ENCODE measurements around the gene PPP5C. TPM values are rescaled to one million over a fixed set of nuclear protein-coding genes. Genes with fewer than 3 reads are reported as not detected.

The PPP5C gene
- total and polyA plus RNA-seq, 2 of the 8 experiments (the other 6 are each of a cell fraction or from before 2014, with no cell fraction given): 112 to 156 TPM

DNA sequence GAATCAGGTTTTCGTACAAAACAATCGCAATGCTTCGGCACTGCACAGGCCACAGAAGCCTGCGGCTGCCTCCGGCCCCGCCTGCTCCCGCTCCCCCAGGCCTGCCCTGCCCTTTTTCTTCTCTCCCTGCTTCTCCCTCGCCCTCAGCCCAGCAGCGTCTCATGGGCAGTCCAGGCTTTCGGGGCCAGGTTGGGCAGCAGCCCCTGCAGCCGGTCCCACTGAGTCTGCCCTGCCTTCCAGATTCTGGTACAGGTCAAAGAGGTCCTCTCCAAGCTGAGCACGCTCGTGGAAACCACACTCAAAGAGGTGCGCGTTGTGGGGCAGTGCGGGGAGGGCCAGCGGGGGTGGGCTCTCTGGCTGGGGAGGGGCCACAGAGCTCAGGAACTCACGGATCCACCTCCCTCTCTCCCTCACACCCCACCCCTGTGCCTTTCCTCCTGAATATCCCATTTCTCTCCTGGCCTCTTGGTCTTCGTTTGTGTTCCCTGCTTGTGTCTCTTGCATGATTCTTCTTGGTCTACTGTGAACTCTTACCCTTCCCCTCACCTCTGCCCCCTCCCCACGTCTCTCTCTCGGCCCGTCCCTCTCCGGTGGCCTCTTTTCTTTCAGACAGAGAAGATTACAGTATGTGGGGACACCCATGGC is 36.4 kb downstream of the PPP5C start:
- Histone ChIP-seq H3K23me2 (ENCODE audit: low read depth, low read length) (no peaks in the 10 kb centered on the region), H3K27me3 (replicated peaks in 1 of 4; ENCODE audit: control insufficient read depth in 3 of 4, extremely low read depth in 1 of 4, insufficient read depth in 3 of 4, low read length in 3 of 4) (no peaks in the 10 kb centered on the region), H2BK120ac (replicated peaks; ENCODE audit: low read depth, low read length) (no peak overlapping the region), H3K79me2 (ENCODE audit: control insufficient read depth in 1 of 2, insufficient read depth in 2 of 2, low read length in 2 of 2) (peaks cover 0 to 8% of the 10 kb centered on the region in 2 experiments; a peak in 1 of 4 replicates), H2AFZ (ENCODE audit: low read length) (no peak overlapping the region), H3K79me1 (ENCODE audit: low read depth, low read length) (peaks cover 3% of the 10 kb centered on the region; the same call in 1 of the 2 replicates), H4K20me1 (replicated peaks in 1 of 2; ENCODE audit: control insufficient read depth in 1 of 2, insufficient read depth in 2 of 2, low read length in 2 of 2) (peaks cover 2 to 11% of the 10 kb centered on the region in 2 experiments), H3K36me3 (ENCODE audit: control insufficient read depth in 2 of 4, insufficient read depth in 4 of 4, low read length in 3 of 4) (peaks cover 9 to 51% (median 37%) of the 10 kb centered on the region in 4 experiments; a peak in 6 of 8 replicates), H2BK20ac (ENCODE audit: low read length) (no peak overlapping the region), H4K5ac (ENCODE audit: insufficient read length, low read depth, low read length) (no peak overlapping the region), H3K9me3 (ENCODE audit: insufficient read depth in 2 of 2, low read depth in 1 of 2, low read length in 1 of 2) (no peaks in the 10 kb centered on the region; a peak in 1 of 4 replicates), H3K4me2 (ENCODE audit: insufficient read depth in 1 of 2, low read depth in 2 of 2, low read length in 2 of 2) (no peak overlapping the region), H3K18ac (ENCODE audit: extremely low read depth, low read length) (no peak overlapping the region), H3K56ac (replicated peaks; ENCODE audit: insufficient read length, low read depth, low read length) (no peak overlapping the region), H2BK15ac (ENCODE audit: low read length) (no peak overlapping the region), H3K9ac (replicated peaks in 1 of 4; ENCODE audit: extremely low read depth in 1 of 4, low read depth in 3 of 4, low read length in 3 of 4) (no peak overlapping the region), H3K23ac (ENCODE audit: insufficient read length) (no peak overlapping the region), H2BK12ac (ENCODE audit: low read depth, low read length) (no peak overlapping the region), H2AK5ac (ENCODE audit: low read depth, low read length) (no peak overlapping the region), H2BK5ac (ENCODE audit: low read depth, low read length) (no peak overlapping the region), H3K4me1 (replicated peaks in 1 of 4; ENCODE audit: control insufficient read depth in 3 of 4, insufficient read depth in 4 of 4, low read length in 3 of 4) (peaks cover 0 to 2% (median 0%) of the 10 kb centered on the region in 4 experiments; a peak in 2 of 7 replicates), H4K91ac (replicated peaks; ENCODE audit: insufficient read length, low read length) (no peak overlapping the region), H3K14ac (ENCODE audit: insufficient read length) (no peak overlapping the region), H3K4ac (replicated peaks; ENCODE audit: insufficient read length, low read depth, low read length) (no peak overlapping the region), H4K8ac (ENCODE audit: extremely low read depth, insufficient read depth, low read length) (no peak overlapping the region; the same call in 1 of the 2 replicates), H3K27ac (ENCODE audit: low read depth, low read length) (no peak overlapping the region), H3K4me3 (ENCODE audit: extremely low read depth in 1 of 4, insufficient read depth in 2 of 4, low read depth in 3 of 4, low read length in 4 of 4) (no peak overlapping the region)
- DNase-seq (ENCODE audit: low read depth in 1 of 2, low spot score in 2 of 2) (no peak), FAIRE-seq (no peak)
- CTCF ChIA-PET (ENCODE audit: partially characterized antibody): interaction anchor here (0.6 to 2.8 kb wide), 7 partner anchors 11 to 422 kb away, joined by 3 to 20 read pairs (median 4); no protein-coding TSS in a partner anchor
- POLR2A ChIA-PET (ENCODE audit: partially characterized antibody): interaction anchor here (1.5 to 1.8 kb wide), 2 partner anchors 11 kb away, joined by 4 to 5 read pairs; no protein-coding TSS in a partner anchor
- 96% methylated on average over 15 of the region's 23 CpGs; no CpG with 5 or more reads in 1 of the 2 experiments for WGBS, 2 experiments (ENCODE audit: extremely low coverage in 1 of 2, insufficient coverage in 1 of 2, insufficient read length in 1 of 2, insufficient replicate concordance in 2 of 2, low coverage in 1 of 2, low lambda C conversion rate in 2 of 2, missing lambda C conversion rate in 1 of 2)
- TF ChIP-seq PHF8 (conservative IDR thresholded peaks at IDR 0.05; ENCODE audit: low read depth, low read length) (no peak), RNF2 (IDR thresholded peaks at IDR 0.05; ENCODE audit: borderline replicate concordance, low read depth, low read length, missing control alignments, poor library complexity, severe bottlenecking) (no peak), EP300 (IDR thresholded peaks at IDR 0.05; ENCODE audit: borderline replicate concordance in 1 of 2, low read depth in 2 of 2, low read length in 2 of 2) (no peak), EZH2 (IDR thresholded peaks at IDR 0.05; ENCODE audit: low read depth, low read length, severe bottlenecking) (no peak), ZNF274 (IDR thresholded peaks at IDR 0.05; ENCODE audit: borderline replicate concordance, extremely low read depth, low read length) (no peak), RBBP5 (IDR thresholded peaks at IDR 0.05; ENCODE audit: borderline replicate concordance, low read depth, low read length) (no peak), BCL11A (IDR thresholded peaks at IDR 0.05; ENCODE audit: low read depth in 2 of 2, low read length in 2 of 2) (no peak), ASH2L (IDR thresholded peaks at IDR 0.05; ENCODE audit: low read length) (no peak), NANOG (IDR thresholded peaks at IDR 0.05; ENCODE audit: insufficient read depth, low read depth, low read length, poor library complexity, severe bottlenecking) (no peak), BACH1 (IDR thresholded peaks at IDR 0.05; ENCODE audit: low read length) (no peak)
- TF ChIP-seq, protein P1, sequence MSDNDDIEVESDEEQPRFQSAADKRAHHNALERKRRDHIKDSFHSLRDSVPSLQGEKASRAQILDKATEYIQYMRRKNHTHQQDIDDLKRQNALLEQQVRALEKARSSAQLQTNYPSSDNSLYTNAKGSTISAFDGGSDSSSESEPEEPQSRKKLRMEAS (IDR thresholded peaks at IDR 0.05): no peak

All from H1 (cell line).